Retinal pigment epithelial cell (primary cell): ENCODE results near the gene SYT6.

Experiments
- DNase-seq: peaks from one replicate; pipeline ENCODE4 v3.0.0-alpha.2; 2010; ENCODE audit warnings: low read depth
- H3K4me3 ChIP-seq: 2 replicates; pipeline ENCODE4 v1.5.1; 2011; ENCODE audit warnings: mild to moderate bottlenecking, low read length, control low read depth, moderate library complexity
- CTCF ChIP-seq: conservative IDR thresholded peaks from 2 replicates; pipeline ENCODE4 v1.5.1; 2011; ENCODE audit warnings: low read depth, low read length, control low read depth, inconsistent platforms

Gene SYT6

GRCh38 chr1:114104949-114105348 lies 48.7 kb downstream of the SYT6 start:
- no peak for TF ChIP-seq CTCF
- DNase-seq, result no peak
- no peak overlapping the region for H3K4me3 ChIP-seq

- no peak overlapping the region for H3K4me3 ChIP-seq
- DNase-seq, result no peak
- no peak for TF ChIP-seq CTCF
These were observed 49.7 kb downstream of the SYT6 start for GRCh38 chr1:114103992-114104391.

DNA sequence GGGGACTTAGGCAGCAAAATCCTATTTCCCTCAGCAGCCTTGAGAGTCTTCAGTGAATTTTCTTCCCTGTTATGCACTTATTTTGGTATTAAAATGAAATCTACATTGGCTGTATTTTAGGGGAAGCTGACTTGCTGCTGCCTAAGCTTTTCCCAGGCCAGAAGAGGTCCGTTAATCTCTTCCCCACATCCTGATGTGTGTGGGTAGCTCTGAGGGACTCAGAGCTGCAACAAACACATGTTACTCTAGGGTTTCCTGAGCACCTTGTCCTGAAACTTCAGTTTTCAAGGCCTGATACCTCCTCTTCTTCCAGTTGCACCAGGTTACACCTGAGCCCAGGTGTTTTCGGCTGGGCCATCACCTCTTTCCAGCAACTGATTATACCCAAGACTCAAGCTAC lies 51.5 kb downstream of the SYT6 start:
- H3K4me3 ChIP-seq, result no peak overlapping the region
- DNase-seq, result no peak
- TF ChIP-seq CTCF, result no peak

- no peak for TF ChIP-seq CTCF
- no peak overlapping the region for H3K4me3 ChIP-seq
- DNase-seq, result no peak
These were observed 53.5 kb downstream of the SYT6 start for GRCh38 chr1:114100148-114100547.

- no peak for DNase-seq
- H3K4me3 ChIP-seq, result no peak overlapping the region
- TF ChIP-seq CTCF, result no peak
These were observed 54.4 kb downstream of the SYT6 start for GRCh38 chr1:114099268-114099667.

DNA sequence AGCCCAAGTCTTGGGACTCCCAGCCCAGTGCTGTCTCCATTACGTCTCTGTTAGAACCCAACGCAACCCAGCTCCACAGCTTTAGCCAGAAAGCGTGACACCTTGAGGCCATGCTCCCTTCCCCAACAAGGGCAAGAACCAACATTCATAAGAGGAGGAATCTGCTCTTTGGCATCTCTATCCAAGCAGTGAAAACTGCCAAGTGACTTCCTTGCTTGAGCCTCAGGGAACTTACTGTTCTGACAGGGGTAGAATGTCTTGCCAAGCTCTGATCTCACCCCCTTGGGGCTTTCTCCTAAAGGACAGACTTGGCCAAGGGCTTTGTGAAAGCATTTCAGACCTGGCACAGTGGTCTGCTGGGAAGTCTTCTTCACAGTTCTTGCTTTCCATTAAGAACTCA lies 56.6 kb downstream of the SYT6 start:
- H3K4me3 ChIP-seq, result no peak overlapping the region
- no peak for TF ChIP-seq CTCF
- no peak for DNase-seq

DNA sequence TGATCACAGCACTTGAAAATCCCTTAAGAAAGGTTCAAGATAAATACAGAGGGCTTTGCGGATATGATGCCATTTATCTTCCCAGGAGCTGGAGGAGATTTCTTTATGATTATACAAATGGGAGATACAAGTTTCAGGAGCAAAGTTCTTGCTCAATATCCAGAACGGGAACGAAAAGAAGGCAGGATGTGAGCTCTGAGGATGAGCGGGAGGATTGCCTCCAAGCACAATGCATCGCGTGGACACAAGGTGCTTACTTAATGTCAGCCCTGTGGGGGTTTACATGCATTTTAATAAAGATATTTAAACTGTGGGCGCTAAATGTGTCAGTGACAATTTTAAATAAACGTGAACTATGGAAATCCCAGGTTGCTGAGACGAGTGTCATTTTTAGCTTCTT lies 59.0 kb downstream of the SYT6 start:
- TF ChIP-seq CTCF, result no peak

More for the DNA sequence above, 59.0 kb downstream of the SYT6 start:
- DNase-seq, result no peak
- H3K4me3 ChIP-seq, result no peak overlapping the region
